ENCODE data around the gene HCRTR2.
"Not testable (repeated sequence)": the region's sequence is repeated elsewhere in the genome, so short reads cannot be mapped to it uniquely, and the experiment has no call there.

The HCRTR2 gene

DNA sequence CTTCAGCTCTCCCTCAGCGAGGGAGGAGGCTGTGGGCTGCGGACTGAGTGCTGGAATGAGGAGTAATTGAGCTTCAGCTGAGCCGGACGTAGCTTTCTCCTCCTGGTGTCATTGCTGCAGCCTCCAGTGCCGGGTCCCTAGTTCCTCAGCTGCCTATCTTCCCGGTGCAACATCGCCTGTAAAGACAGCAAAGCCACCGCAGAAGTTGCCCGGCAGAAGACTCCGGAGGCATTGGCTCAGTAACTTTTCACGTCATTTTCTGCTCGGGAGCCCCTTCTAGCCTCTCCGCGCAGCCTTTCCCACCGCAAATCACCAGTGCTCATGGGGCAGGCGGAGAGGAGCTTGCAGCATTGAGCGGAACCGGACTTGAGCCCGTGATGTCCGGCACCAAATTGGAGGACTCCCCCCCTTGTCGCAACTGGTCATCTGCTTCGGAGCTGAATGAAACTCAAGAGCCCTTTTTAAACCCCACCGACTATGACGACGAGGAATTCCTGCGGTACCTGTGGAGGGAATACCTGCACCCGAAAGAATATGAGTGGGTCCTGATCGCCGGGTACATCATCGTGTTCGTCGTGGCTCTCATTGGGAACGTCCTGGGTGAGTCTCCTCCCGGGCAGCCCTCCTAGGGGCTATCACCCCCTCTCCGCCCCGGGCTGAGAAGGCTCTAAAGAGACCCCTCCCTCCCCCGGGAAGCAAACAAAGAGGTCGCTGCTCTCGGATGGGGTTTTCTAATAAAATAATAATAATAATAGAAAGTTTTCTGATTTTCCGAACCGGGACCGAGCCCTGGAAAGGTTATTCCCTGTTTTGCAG, at the start of gene HCRTR2:
Gene HCRTR2 (plus strand): TSS at position 305 of the 816 bp plus-strand sequence. CDS start 73 bp downstream, at position 378.
- DNase-seq (ENCODE audit: low read depth), result no peak

GRCh38 chr6:55130806-55131324, 43.5 kb upstream of the HCRTR2 start:
- DNase-seq (ENCODE audit: low read depth), result no peak

- DNase-seq (ENCODE audit: low read depth), result no peak
Measured at GRCh38 chr6:55131616-55132015, 42.7 kb upstream of the HCRTR2 start.

DNA sequence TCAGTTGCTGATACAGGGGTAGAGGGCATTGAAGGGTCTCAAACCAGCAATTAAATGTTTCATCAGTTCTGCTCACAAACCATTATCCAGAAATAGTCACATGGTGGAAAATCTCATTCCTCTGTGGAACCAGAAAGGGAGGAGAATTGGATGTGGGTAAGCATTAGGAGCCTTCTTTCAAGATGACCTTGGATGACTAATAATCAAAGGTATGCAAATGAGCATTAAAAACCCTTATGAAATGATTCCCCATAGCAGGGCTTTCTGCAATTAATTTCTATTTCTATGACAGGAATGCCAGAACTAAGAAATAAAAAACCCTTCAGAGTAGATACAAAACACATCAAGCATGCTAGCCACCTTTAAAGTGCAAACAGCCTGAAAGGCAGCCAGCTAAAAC, 37.4 kb upstream of the HCRTR2 start:
- no peak for DNase-seq (ENCODE audit: low read depth)

GRCh38 chr6:55137929-55138693, 36.2 kb upstream of the HCRTR2 start:
- DNase-seq (ENCODE audit: low read depth), result no peak

DNA sequence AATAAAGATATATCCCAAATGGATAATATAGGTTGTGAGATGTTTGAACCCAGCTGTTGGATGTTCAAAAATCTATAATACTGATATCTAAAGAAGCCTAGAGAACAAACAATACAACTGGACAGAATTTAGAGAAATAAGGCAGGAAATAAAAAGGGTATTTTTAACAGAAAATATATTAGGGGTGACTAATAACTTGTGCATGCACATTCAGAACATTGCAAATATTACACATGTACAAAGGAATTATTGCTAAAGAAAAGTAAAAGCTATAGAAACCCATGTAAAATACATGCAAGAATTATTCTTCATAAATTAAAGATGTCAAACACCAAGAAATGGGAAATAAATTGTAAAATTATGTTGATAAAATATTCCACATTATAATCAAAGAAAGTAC, 32.7 kb upstream of the HCRTR2 start:
- DNase-seq (ENCODE audit: low read depth), result no peak

- no peak for DNase-seq (ENCODE audit: low read depth)
Measured at GRCh38 chr6:55142610-55143009, 31.7 kb upstream of the HCRTR2 start.

- DNase-seq (ENCODE audit: low read depth), result no peak
Measured at GRCh38 chr6:55153284-55153683, 21.0 kb upstream of the HCRTR2 start.

- DNase-seq (ENCODE audit: low read depth), result not testable (repeated sequence)
Measured at GRCh38 chr6:55158784-55159183, 15.5 kb upstream of the HCRTR2 start.

DNA sequence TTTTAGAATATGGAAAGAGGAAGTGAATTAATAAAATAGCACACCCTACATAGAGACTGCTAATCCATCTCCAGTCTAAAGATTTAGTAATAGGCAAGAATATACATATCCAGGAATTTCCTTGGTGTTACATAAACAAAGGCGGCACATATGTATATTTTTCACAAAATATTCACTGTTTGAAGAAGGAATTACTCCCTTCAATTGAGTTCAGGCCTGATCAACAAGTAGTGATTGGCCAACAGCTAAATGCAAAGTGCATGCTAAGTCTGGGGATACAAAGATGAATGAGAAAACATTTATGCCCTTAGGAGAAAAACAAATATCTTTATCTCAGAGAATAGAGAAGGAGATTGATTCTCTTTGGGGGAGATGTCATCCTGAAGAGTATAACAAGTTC, 6.5 kb upstream of the HCRTR2 start:
- no peak for DNase-seq (ENCODE audit: low read depth)

DNA sequence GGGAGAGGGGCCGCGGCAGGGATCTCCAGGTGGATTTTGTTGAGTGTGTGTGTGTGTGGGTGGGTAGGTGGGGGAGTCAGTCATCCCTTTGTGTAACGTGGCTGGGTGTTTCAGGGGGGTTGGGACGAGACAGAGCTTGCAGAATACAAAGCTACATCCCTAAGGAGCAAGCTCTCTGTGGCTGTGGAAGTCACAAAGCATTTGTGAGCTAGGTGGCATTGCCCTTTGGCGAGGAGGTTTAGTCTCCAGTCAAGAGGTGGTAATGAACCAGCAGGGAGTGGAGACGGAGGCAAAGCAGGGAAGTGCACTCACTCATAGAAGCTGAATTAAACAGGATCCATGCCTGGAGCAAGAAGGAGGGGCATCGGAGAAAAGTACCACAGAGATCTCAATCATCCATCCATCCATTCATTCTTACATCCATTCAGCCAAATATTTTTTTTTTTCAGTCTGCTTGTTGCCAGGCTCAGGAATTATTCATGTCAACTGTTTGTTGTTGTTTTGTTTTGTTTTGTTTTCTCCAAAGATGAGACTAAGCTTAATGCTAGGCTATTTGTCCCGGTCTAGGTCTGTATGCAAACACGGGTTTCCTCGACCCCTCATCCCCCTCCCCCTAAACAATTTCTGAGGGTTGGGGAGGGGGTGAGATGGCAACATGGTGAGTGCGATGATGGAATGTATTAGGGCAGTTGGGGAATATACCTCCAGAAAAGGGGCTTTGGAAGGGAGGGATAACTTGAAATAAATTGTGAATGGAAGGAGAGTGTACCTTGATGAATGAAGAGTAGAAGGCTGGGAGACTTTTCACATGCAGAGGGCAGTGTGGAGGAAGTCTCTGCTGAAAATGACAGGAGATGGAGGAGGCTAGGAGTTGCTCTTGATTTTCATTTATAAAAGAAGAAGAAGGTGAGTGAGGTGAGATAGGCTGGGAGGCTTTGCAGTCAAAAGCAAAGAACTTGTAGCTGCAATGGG, 1.0 kb downstream of the HCRTR2 start:
- no peak for DNase-seq (ENCODE audit: low read depth)

GRCh38 chr6:55176958-55177357, 2.6 kb downstream of the HCRTR2 start:
- DNase-seq (ENCODE audit: low read depth), result no peak

DNA sequence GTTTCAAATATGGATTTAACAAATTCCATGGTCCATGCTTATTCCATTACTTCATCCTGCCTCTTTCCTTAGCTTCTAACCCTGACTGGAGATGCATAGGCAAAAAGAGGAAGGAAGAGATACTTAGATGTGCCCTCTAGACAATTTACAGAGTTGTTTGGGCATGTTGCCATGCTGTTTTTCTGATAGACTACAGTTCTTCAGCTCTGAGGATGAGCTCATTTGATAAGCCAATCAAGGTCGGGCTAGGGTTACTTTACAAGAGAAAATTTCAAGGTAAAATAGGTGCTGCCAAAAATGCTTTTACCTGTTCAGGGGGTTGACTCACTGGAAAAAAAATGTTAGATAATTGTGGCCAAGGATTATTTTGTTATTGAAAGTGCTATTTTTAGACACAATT, 5.9 kb downstream of the HCRTR2 start:
- no peak for DNase-seq (ENCODE audit: low read depth)

DNA sequence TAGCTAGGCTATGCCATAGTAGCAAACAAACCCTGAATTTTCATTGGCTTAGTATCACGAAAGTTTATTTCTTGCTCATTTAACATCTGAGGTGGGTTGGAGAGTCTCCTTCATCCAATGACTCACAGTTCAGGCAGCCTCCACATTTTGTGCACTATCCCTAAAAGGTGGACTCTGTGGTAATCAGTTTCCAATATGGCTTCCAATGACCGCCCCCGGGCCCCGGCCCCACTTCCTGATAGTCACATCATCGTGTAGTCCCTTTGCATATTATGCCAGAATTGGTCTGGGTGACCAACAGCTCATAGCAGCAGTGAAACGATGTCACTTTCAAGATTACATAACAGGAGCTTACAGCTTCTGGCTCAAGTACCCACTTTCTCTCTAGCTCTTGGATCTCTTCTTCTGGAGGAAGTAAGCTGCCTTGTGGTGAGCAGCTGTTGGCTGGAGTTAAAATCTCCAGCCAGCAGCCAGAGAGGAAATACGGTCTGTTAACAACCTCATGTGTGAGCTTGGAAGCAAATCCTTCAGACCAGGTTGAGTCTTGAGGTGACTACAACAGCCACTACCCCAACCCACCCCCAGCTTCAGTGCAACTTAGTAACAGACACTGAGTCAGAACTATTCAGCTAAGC, 7.8 kb downstream of the HCRTR2 start:
- DNase-seq (ENCODE audit: low read depth), result no peak

DNA sequence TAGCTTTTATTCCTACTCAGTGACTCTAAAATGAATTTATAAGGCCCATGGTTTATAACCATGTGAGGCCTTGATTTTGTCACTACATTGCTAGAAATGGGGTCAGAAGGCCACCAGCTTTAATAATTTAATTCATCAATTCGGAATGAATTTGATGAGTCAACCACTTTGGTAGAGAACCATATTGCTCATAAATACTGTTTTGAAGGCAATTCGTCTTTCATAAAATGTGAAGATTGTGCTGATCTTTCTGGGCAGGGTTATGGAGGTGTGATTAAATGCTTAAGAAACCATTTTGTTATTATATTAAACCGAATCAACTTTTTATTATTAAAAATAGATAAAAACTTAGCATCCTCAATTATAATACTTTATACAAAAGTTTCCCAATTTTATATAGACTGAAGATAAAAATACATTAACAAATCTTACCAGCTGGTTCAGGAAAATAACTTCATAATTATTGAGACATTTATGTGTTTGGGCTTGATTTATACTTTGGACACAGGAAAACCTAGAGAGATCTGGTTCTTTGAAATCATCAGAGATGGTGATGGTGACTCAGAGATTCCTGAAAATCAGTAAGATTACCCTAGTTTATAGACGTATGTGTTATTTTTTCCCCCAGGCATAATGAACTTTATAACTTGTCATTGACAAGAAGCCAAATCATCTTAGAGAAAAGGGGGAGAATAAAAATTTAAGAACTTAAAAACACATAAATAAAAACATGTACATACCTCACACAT, 10.6 kb downstream of the HCRTR2 start:
- DNase-seq (ENCODE audit: low read depth), result no peak

- no peak for DNase-seq (ENCODE audit: low read depth)
Measured at GRCh38 chr6:55198715-55199114, 24.4 kb downstream of the HCRTR2 start.

- DNase-seq (ENCODE audit: low read depth), result no peak
Measured at GRCh38 chr6:55199239-55199638, 24.9 kb downstream of the HCRTR2 start.

GRCh38 chr6:55208478-55209458, 34.5 kb downstream of the HCRTR2 start:
- no peak for DNase-seq (ENCODE audit: low read depth)

- DNase-seq (ENCODE audit: low read depth), result no peak
Measured at GRCh38 chr6:55210952-55211351, 36.6 kb downstream of the HCRTR2 start.
